Upper lobe of left lung (tissue), 6 donors: Measurements from ENCODE around the gene FADS6. TPM values are rescaled to one million over a fixed set of nuclear protein-coding genes. Genes with fewer than 3 reads are reported as not detected.

Experiments
- ATAC-seq, 2 donors: fragments of 200-7000 bp; cut with Tn5 transposase; one replicate each; pipeline ENCODE4 v1.9.1; 2022; ENCODE audit warnings: mild to moderate bottlenecking in 2 of 2, moderate library complexity in 2 of 2; ENCODE audit not compliant: low FRiP score in 2 of 2
- DNase-seq, 2 donors: peaks; one replicate each; pipeline ENCODE4 v3.0.0-alpha.2; 2019 to 2020
- H3K27ac ChIP-seq, 4 donors: fragments of 200-600 bp; sonication (generic); one replicate each; pipeline ENCODE4 v1.5.1; 2016 to 2019
- H3K27me3 ChIP-seq, 4 donors: fragments of 200-600 bp; sonication (generic); one replicate each; pipeline ENCODE4 v1.5.1; 2017 to 2019
- H3K36me3 ChIP-seq, 4 donors: fragments of 200-600 bp; sonication (generic); one replicate each; pipeline ENCODE4 v1.5.1; 2016 to 2019
- H3K4me1 ChIP-seq, 4 donors: fragments of 200-600 bp; sonication (generic); one replicate each; pipeline ENCODE4 v1.5.1; 2018 to 2019
- H3K4me3 ChIP-seq, 4 donors: fragments of 200-600 bp; sonication (generic); one replicate each; pipeline ENCODE4 v1.5.1; 2017 to 2019; ENCODE audit warnings: mild to moderate bottlenecking in 2 of 4, moderate library complexity in 1 of 4
- H3K9me3 ChIP-seq, 4 donors: fragments of 200-600 bp; sonication (generic); one replicate each; pipeline ENCODE4 v1.5.1; 2018 to 2019
- CTCF ChIP-seq, 6 experiments: fragments of 450-650 bp in 4 of 6; fragments of 200-600 bp in 2 of 6; sonication (generic) in 2 of 6; IDR thresholded peaks; one replicate each; pipeline ENCODE4 v1.5.1; 2016 to 2019; ENCODE audit warnings: antibody characterized with exemption in 6 of 6
- EP300 ChIP-seq, 4 donors: sonication (generic); formaldehyde crosslinking; IDR thresholded peaks; one replicate each; pipeline ENCODE4 v1.5.1; 2017; ENCODE audit warnings: antibody characterized with exemption in 4 of 4, control low read depth in 2 of 4
- POLR2A ChIP-seq, 4 donors: fragments of 450-650 bp; IDR thresholded peaks; one replicate each; pipeline ENCODE4 v1.5.1; 2016 to 2017; ENCODE audit warnings: antibody characterized with exemption in 4 of 4, mild to moderate bottlenecking in 2 of 4
- POLR2AphosphoS5 ChIP-seq, 2 donors: sonication (generic); formaldehyde crosslinking; IDR thresholded peaks; one replicate each; pipeline ENCODE4 v1.5.1; 2017; ENCODE audit warnings: antibody characterized with exemption in 2 of 2
- WGBS, 2 donors: methylation state at CpG; one replicate each; pipeline ENCODE4 v1.1.5; 2017 to 2018; 5-methylcytosine and 5-hydroxymethylcytosine counted together
- total RNA-seq, 6 donors: library from RNA; depleted of rRNA in 4 of 6; stranded (reverse); fragments of >200 nt in 4 of 6; gene quantifications; one replicate each; pipeline versions ENCODE4 v1.1.0 to v1.2.1, GENCODE V29; 2016 to 2021
- donor health status: DM: no; HTN: no; CAD: no; lungs with moderate emphysema.
- donor health status: DM: no; HTN: yes; CAD: no; lungs with severe emphysema.

The FADS6 gene
- total RNA-seq, 6 donors from 2014 or later: not detected

DNA sequence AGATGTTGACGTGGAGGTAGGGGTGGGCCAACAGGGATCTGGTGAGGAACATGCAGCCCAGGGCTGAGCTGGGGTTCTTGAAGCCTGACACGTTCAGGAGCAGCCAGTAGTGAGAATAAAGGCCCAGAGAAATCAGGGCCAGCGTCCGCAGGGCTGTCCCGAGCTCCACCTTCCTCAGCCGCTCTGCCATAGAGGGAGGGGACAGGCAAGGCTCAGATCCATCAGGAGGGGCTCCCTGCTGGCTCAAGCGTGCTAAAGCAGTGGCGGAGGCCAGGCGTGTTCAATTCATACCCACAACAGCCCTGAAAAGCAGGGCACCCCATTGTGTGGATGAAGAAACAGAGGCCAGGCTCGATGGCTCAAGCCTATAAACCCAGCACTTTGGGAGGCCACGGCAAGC is 12.4 kb downstream of the FADS6 start:
- DNase-seq (no peak), ATAC-seq (no peak)
- TF ChIP-seq CTCF (IDR thresholded peaks at IDR 0.05): no peak
- TF ChIP-seq POLR2AphosphoS5 (IDR thresholded peaks at IDR 0.05): no peak
- TF ChIP-seq POLR2A (IDR thresholded peaks at IDR 0.05): no peak
- no peak for TF ChIP-seq EP300 (IDR thresholded peaks at IDR 0.05)
- Histone ChIP-seq H3K4me3 (no peak overlapping the region), H3K4me1 (no peaks in the 10 kb centered on the region), H3K27me3 (no peaks in the 10 kb centered on the region), H3K27ac (no peak overlapping the region), H3K36me3 (no peaks in the 10 kb centered on the region), H3K9me3 (no peaks in the 10 kb centered on the region)
- 86 to 87% methylated on average over 11 of the region's 11 CpGs for WGBS, 2 donors

- ATAC-seq (no peak), DNase-seq (no peak)
- H3K27ac ChIP-seq: no peak overlapping the region
- H3K27me3 ChIP-seq: no peaks in the 10 kb centered on the region
- TF ChIP-seq POLR2A (IDR thresholded peaks at IDR 0.05): no peak
- WGBS, 2 donors: 88 to 95% methylated on average over 4 to 16 of the region's 16 CpGs
- no peaks in the 10 kb centered on the region for H3K9me3 ChIP-seq
- no peak overlapping the region for H3K4me3 ChIP-seq
- no peaks in the 10 kb centered on the region for H3K36me3 ChIP-seq
- no peaks in the 10 kb centered on the region for H3K4me1 ChIP-seq
Measured at GRCh38 chr17:74879308-74879707, 14.1 kb downstream of the FADS6 start.

DNA sequence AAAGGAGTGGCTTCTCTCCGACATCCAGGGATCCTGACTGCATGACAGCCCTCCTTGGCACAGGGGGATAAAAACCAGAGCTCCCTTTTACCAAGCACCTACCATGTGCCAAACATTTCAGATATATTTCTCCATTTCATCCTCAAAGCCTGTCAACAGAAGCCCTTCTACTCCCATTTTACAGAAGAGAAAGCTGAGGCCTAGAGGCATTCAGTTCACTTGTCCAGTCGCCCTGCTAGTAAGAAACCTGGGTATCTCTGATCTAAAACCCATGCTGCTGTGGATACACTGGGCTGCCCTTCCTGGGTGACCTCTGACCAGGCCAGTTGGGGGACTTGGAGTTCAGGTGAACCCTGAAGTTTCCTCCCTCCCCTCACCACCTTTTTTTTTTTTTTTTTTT is 14.8 kb downstream of the FADS6 start:
- H3K27ac ChIP-seq: no peak overlapping the region
- H3K36me3 ChIP-seq: no peaks in the 10 kb centered on the region
- H3K4me1 ChIP-seq: peaks cover 2 to 6% (median 4%) of the 10 kb centered on the region in 4 donors
- TF ChIP-seq POLR2A (IDR thresholded peaks at IDR 0.05): no peak
- TF ChIP-seq EP300 (IDR thresholded peaks at IDR 0.05): no peak
- no peak for TF ChIP-seq POLR2AphosphoS5 (IDR thresholded peaks at IDR 0.05)
- no peak for TF ChIP-seq CTCF (IDR thresholded peaks at IDR 0.05)
- 80 to 89% methylated on average over 2 of the region's 2 CpGs for WGBS, 2 donors
- H3K9me3 ChIP-seq: no peaks in the 10 kb centered on the region
- H3K4me3 ChIP-seq: no peak overlapping the region
- no peaks in the 10 kb centered on the region for H3K27me3 ChIP-seq
- DNase-seq (no peak), ATAC-seq (no peak)

- DNase-seq: peak; percentile 34 to 62
Measured at GRCh38 chr17:74877592-74878548, 15.6 kb downstream of the FADS6 start.

More at GRCh38 chr17:74877592-74878548, 15.6 kb downstream of the FADS6 start:
- WGBS, 2 donors: 51 to 56% methylated on average over 9 to 19 of the region's 19 CpGs
- Histone ChIP-seq H3K4me3 (no peak overlapping the region), H3K27me3 (no peaks in the 10 kb centered on the region), H3K9me3 (no peaks in the 10 kb centered on the region), H3K36me3 (no peaks in the 10 kb centered on the region), H3K4me1 (peaks cover 2 to 7% (median 5%) of the 10 kb centered on the region in 4 donors), H3K27ac (no peak overlapping the region)
- TF ChIP-seq CTCF (IDR thresholded peaks at IDR 0.05) (no peak), POLR2AphosphoS5 (IDR thresholded peaks at IDR 0.05) (no peak), POLR2A (IDR thresholded peaks at IDR 0.05) (no peak), EP300 (IDR thresholded peaks at IDR 0.05) (no peak)
- no peak for ATAC-seq
